ENCODE measurements around the gene MYO18B. TPM values are rescaled to one million over a fixed set of nuclear protein-coding genes. Genes with fewer than 3 reads are reported as not detected.

Gene MYO18B
- total RNA-seq, 1 experiment from 2014 or later = not detected

DNA sequence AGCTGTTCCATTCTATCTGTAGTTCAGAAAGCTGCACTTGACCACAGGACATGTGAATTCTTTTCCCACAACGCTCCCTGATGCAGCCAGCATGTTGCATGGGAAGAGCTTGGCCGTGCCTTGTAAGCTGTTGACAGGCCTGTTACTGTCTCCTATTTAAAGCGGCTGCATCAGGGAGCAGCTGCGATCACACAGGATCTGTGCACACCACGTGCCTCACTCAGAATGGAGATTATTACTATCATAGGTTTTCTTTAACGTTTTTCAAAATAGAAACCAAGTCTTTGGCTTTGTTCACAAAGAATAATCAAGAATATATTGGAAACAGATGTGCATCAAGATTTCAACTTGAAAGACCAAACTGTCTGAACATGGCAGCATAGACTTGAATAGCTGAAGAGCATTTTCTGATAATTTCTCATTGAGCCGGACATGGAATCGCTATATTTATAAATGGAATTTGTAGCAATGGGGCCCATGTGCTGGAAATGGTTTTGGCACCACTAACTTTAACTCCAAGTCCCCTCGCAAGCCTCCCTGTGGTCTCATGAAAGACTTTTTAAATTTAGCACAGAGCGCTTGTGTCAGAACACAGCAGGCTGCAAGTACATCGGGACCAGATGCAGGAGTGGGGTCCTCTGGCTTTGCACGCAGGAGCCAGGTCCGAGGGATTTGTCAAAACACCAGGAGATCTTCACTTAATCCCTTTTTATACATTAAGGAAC, 40.8 kb upstream of the MYO18B start:
- H3K9ac ChIP-seq (ENCODE audit: low read length) = no peak overlapping the region
- no TSS peak for BruUV-seq (replicated peaks)
- H3K4me2 ChIP-seq (ENCODE audit: low read length) = no peak overlapping the region
- ChIA-PET POLR2A (ENCODE audit: unreplicated experiment) (no interaction called here), CTCF (no interaction called here)
- H3K9me3 ChIP-seq (ENCODE audit: low read length) = no peaks in the 10 kb centered on the region
- H3K36me3 ChIP-seq (ENCODE audit: low read depth, low read length) = no peaks in the 10 kb centered on the region
- DNase-seq (no peak), ATAC-seq (no peak)
- H3K27me3 ChIP-seq (ENCODE audit: low read length) = peaks cover 60% of the 10 kb centered on the region
- H3K9me2 ChIP-seq (replicated peaks; ENCODE audit: low read length) = no peaks in the 10 kb centered on the region
- H3F3A ChIP-seq (ENCODE audit: low read length, unreplicated experiment) = no peaks in the 10 kb centered on the region
- H3K4me1 ChIP-seq (ENCODE audit: insufficient read depth, low read length) = no peaks in the 10 kb centered on the region
- no peaks in the 10 kb centered on the region for H4K20me1 ChIP-seq (ENCODE audit: low read length)
- H2AFZ ChIP-seq (ENCODE audit: low read length) = no peak overlapping the region
- intact Hi-C loops (cut with micrococcal nuclease) = no loop called here
- H3K27ac ChIP-seq (ENCODE audit: low read length) = no peak overlapping the region
- no peak overlapping the region for H3K4me3 ChIP-seq (ENCODE audit: low read length)
- TF ChIP-seq CTCF (conservative IDR thresholded peaks at IDR 0.05; ENCODE audit: low read depth, low read length) = no peak
- no peak for TF ChIP-seq EZH2 (IDR thresholded peaks at IDR 0.05; ENCODE audit: low read length, unreplicated experiment)
- TF ChIP-seq EZH2phosphoT487 (IDR thresholded peaks at IDR 0.05; ENCODE audit: borderline replicate concordance, low read length) = no peak
- no peaks in the 10 kb centered on the region for H3K79me2 ChIP-seq (ENCODE audit: low read length)

- intact Hi-C loops (cut with micrococcal nuclease) = loop anchor here (1.0 to 2.0 kb wide), 2 partner anchors 240 to 467 kb away; no protein-coding TSS in a partner anchor
- no peak overlapping the region for H3K4me3 ChIP-seq (ENCODE audit: low read length)
- H3K9ac ChIP-seq (ENCODE audit: low read length) = no peak overlapping the region
- no peaks in the 10 kb centered on the region for H3K4me1 ChIP-seq (ENCODE audit: insufficient read depth, low read length)
- no TSS peak for BruUV-seq (replicated peaks)
- ChIA-PET POLR2A (ENCODE audit: unreplicated experiment) (no interaction called here), CTCF (interaction anchor here (0.7 kb wide), 1 partner anchor 254 kb away, joined by 3 read pairs; no protein-coding TSS in a partner anchor)
- DNase-seq (peak; percentile 11), ATAC-seq (no peak)
- no peaks in the 10 kb centered on the region for H3K9me3 ChIP-seq (ENCODE audit: low read length)
- H3K27me3 ChIP-seq (ENCODE audit: low read length) = peaks cover 51% of the 10 kb centered on the region
- no peak overlapping the region for H3K27ac ChIP-seq (ENCODE audit: low read length)
- H3F3A ChIP-seq (ENCODE audit: low read length, unreplicated experiment) = no peaks in the 10 kb centered on the region
- H2AFZ ChIP-seq (ENCODE audit: low read length) = no peak overlapping the region
- no peaks in the 10 kb centered on the region for H3K36me3 ChIP-seq (ENCODE audit: low read depth, low read length)
- H3K79me2 ChIP-seq (ENCODE audit: low read length) = no peaks in the 10 kb centered on the region
- H4K20me1 ChIP-seq (ENCODE audit: low read length) = no peaks in the 10 kb centered on the region
- H3K9me2 ChIP-seq (replicated peaks; ENCODE audit: low read length) = no peaks in the 10 kb centered on the region
- H3K4me2 ChIP-seq (ENCODE audit: low read length) = no peak overlapping the region
- TF ChIP-seq CTCF (conservative IDR thresholded peaks at IDR 0.05; ENCODE audit: low read depth, low read length) = peak; percentile 46; the same call in 1 of the 2 replicates
- no peak for TF ChIP-seq EZH2phosphoT487 (IDR thresholded peaks at IDR 0.05; ENCODE audit: borderline replicate concordance, low read length)
- TF ChIP-seq EZH2 (IDR thresholded peaks at IDR 0.05; ENCODE audit: low read length, unreplicated experiment) = no peak
Observed at GRCh38 chr22:25702040-25702439, 39.9 kb upstream of the MYO18B start.

DNA sequence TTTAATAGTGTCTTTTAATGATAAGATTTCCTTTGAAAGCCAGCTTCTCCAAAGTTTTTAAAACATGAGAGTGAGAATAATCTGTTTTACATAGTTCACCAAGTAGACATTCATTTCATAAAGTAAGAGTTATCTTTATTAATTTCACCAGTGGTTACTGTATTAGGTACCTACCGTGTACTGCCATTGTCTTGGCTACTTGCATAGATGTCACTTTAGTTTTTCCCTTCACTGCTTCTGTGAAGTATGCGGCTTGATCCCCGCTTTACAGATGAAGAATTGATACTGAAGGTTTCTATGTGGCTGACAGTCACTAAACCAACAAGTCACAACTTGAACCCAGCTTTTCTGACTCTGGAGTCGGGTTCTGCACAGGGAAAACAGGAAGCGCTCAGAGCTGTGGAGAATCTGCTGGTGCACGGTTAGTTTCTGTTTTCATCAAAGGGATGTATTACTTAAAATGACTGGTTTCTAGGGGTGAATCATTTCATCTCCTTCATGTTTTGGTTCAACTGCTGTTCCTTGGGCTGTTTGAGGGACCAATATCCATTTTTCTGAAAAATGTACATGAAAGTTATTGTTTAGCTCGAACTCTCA, 39.3 kb upstream of the MYO18B start:
- Histone ChIP-seq H3K79me2 (ENCODE audit: low read length) (no peaks in the 10 kb centered on the region), H4K20me1 (ENCODE audit: low read length) (no peaks in the 10 kb centered on the region), H3K9me2 (replicated peaks; ENCODE audit: low read length) (no peaks in the 10 kb centered on the region), H3K36me3 (ENCODE audit: low read depth, low read length) (no peaks in the 10 kb centered on the region), H3K4me3 (ENCODE audit: low read length) (no peak overlapping the region), H3K27ac (ENCODE audit: low read length) (no peak overlapping the region), H3K4me1 (ENCODE audit: insufficient read depth, low read length) (no peaks in the 10 kb centered on the region), H2AFZ (ENCODE audit: low read length) (no peak overlapping the region), H3F3A (ENCODE audit: low read length, unreplicated experiment) (no peaks in the 10 kb centered on the region), H3K9ac (ENCODE audit: low read length) (no peak overlapping the region), H3K9me3 (ENCODE audit: low read length) (no peaks in the 10 kb centered on the region), H3K27me3 (ENCODE audit: low read length) (peaks cover 45% of the 10 kb centered on the region), H3K4me2 (ENCODE audit: low read length) (no peak overlapping the region)
- DNase-seq = no peak
- BruUV-seq (replicated peaks) = no TSS peak
- intact Hi-C loops (cut with micrococcal nuclease) = loop anchor here (1.0 to 2.0 kb wide), 2 partner anchors 240 to 468 kb away; no protein-coding TSS in a partner anchor
- ATAC-seq = no peak
- CTCF ChIA-PET = no interaction called here
- TF ChIP-seq CTCF (conservative IDR thresholded peaks at IDR 0.05; ENCODE audit: low read depth, low read length) (no peak), EZH2 (IDR thresholded peaks at IDR 0.05; ENCODE audit: low read length, unreplicated experiment) (no peak)
- POLR2A ChIA-PET (ENCODE audit: unreplicated experiment) = no interaction called here

All from PC-3 (cell line).